Body of pancreas (tissue), 4 donors: ENCODE data around the gene CAPN3. TPM values are rescaled to one million over a fixed set of nuclear protein-coding genes. Genes with fewer than 3 reads are reported as not detected.

ENCODE experiments used
- ATAC-seq: fragments of 150-250 bp; one replicate; pipeline ENCODE4 v1.9.1; 2016
- DNase-seq, 4 donors: peaks; one replicate each; pipeline ENCODE4 v3.0.0-alpha.2; 2019
- H3K27ac ChIP-seq, 4 donors: fragments of 200-600 bp; sonication (generic); 1 replicate in 3 of 4; 2 replicates in 1 of 4; pipeline versions ENCODE4 v1.5.1 to v1.6.1; 2016 to 2019; ENCODE audit warnings: mild to moderate bottlenecking in 1 of 4, mixed read lengths in 1 of 4, moderate library complexity in 1 of 4
- H3K27me3 ChIP-seq, 2 donors: fragments of 200-600 bp; sonication (generic); one replicate each; pipeline ENCODE4 v1.6.0; 2016; ENCODE audit warnings: mild to moderate bottlenecking in 1 of 2
- H3K36me3 ChIP-seq, 2 donors: fragments of 200-600 bp; sonication (generic); replicated peaks in 1 of 2; 2 replicates each; pipeline ENCODE4 v1.5.1; 2016; ENCODE audit warnings: low read depth in 2 of 2; ENCODE audit not compliant: insufficient read depth in 1 of 2
- H3K4me1 ChIP-seq: fragments of 200-600 bp; sonication (generic); one replicate; pipeline ENCODE4 v1.6.0; 2016
- H3K4me3 ChIP-seq, 2 donors: fragments of 200-600 bp; sonication (generic); 1 replicate in 1 of 2; 2 replicates in 1 of 2; pipeline ENCODE4 v1.5.1; 2016 to 2019
- H3K9me3 ChIP-seq, 3 donors: fragments of 200-600 bp; sonication (generic); 1 replicate in 2 of 3; 2 replicates in 1 of 3; pipeline ENCODE4 v1.5.1; 2016
- POLR2A ChIP-seq, 3 donors: fragments of 450-650 bp; IDR thresholded peaks; one replicate each; pipeline ENCODE4 v1.6.1; 2016; ENCODE audit warnings: antibody characterized with exemption in 3 of 3, mild to moderate bottlenecking in 2 of 3
- WGBS, 2 donors: methylation state at CpG; one replicate each; pipeline ENCODE4 v1.1.5; 2017; 5-methylcytosine and 5-hydroxymethylcytosine counted together
- intact Hi-C: fragments of 100-400 bp; cut with DNase I; formaldehyde crosslinking; loops from one replicate; pipeline ENCODE4 v1.15.1; 2023
- total RNA-seq, 2 donors: library from RNA; depleted of rRNA; stranded (reverse); fragments of >200 nt; gene quantifications; one replicate each; pipeline ENCODE4 v1.1.0, GENCODE V29; 2016
- TF ChIP-seq, protein P1 (sequence below), 7 experiments: fragments of 450-650 bp in 4 of 7; fragments of 200-600 bp in 3 of 7; sonication (generic) in 3 of 7; IDR thresholded peaks; one replicate each; pipeline ENCODE4 v1.5.1; 2016 to 2019; ENCODE audit warnings: antibody characterized with exemption in 7 of 7

The CAPN3 gene
- total RNA-seq, 2 donors from 2014 or later = 6.3 to 9.6 TPM

DNA sequence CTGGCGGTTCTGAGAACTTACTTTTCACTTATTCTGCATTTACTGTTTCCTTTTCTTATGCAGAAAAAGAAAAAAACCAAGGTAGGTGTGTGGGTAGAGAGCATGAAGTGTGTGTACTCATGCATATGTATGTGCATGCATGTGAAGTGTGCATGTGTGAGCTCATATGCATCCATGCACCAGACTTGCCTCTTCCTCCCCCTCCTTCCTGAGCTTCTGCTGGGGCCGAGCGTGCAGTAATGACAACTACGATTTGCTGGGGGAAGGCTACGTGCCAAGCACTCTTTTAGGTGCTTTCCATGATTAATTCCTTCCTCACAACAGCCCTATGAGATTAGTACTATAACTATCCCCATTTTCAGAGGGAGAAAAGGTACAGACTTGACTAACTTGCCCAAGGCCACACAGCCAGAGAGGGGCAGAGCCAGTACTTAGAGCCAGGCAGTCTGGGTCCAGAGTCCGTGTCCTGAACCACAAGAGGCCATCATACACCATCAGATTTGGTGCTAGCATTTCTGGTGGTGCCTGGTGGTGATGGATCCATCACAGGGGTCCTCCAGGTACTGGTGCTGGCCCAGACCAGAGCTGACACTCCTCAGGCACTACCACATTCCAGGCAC is 46.7 kb downstream of the CAPN3 start:
- no peak overlapping the region for H3K27ac ChIP-seq
- H3K4me3 ChIP-seq = no peak overlapping the region
- TF ChIP-seq POLR2A (IDR thresholded peaks at IDR 0.05) = no peak
- TF ChIP-seq, protein P1, sequence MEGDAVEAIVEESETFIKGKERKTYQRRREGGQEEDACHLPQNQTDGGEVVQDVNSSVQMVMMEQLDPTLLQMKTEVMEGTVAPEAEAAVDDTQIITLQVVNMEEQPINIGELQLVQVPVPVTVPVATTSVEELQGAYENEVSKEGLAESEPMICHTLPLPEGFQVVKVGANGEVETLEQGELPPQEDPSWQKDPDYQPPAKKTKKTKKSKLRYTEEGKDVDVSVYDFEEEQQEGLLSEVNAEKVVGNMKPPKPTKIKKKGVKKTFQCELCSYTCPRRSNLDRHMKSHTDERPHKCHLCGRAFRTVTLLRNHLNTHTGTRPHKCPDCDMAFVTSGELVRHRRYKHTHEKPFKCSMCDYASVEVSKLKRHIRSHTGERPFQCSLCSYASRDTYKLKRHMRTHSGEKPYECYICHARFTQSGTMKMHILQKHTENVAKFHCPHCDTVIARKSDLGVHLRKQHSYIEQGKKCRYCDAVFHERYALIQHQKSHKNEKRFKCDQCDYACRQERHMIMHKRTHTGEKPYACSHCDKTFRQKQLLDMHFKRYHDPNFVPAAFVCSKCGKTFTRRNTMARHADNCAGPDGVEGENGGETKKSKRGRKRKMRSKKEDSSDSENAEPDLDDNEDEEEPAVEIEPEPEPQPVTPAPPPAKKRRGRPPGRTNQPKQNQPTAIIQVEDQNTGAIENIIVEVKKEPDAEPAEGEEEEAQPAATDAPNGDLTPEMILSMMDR (IDR thresholded peaks at IDR 0.05) = no peak
- H3K36me3 ChIP-seq = no peaks in the 10 kb centered on the region
- DNase-seq = peak in 1 of 4 donors; percentile 15
- intact Hi-C loops = no loop called here
- H3K9me3 ChIP-seq = no peaks in the 10 kb centered on the region
- 46 to 57% methylated on average over 5 to 6 of the region's 6 CpGs for WGBS, 2 donors
- no peak for ATAC-seq
- H3K27me3 ChIP-seq = no peaks in the 10 kb centered on the region
- H3K4me1 ChIP-seq = no peaks in the 10 kb centered on the region

DNA sequence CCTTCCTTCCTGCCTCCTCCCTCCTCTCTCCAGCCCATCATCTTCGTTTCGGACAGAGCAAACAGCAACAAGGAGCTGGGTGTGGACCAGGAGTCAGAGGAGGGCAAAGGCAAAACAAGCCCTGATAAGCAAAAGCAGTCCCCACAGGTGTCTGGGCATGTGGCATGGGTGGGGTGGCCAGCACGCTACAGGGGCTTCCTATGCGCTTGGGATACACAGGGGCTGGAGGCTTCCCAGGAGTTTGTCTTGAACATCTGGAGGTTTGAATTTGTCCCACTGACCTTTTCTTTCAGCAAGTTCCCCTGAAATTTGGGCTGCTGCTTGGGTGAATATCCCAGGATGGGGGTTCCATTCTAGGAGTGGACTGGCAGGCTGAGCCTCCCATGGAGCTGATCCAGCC is 48.9 kb downstream of the CAPN3 start:
- ATAC-seq = no peak
- Histone ChIP-seq H3K4me3 (no peak overlapping the region), H3K27me3 (no peaks in the 10 kb centered on the region), H3K9me3 (no peaks in the 10 kb centered on the region), H3K36me3 (no peaks in the 10 kb centered on the region), H3K27ac (no peak overlapping the region), H3K4me1 (no peaks in the 10 kb centered on the region)
- intact Hi-C loops = no loop called here
- TF ChIP-seq, protein P1 (IDR thresholded peaks at IDR 0.05) = no peak
- no peak for TF ChIP-seq POLR2A (IDR thresholded peaks at IDR 0.05)
- no peak for DNase-seq
- 86 to 89% methylated on average over 4 of the region's 4 CpGs for WGBS, 2 donors

DNA sequence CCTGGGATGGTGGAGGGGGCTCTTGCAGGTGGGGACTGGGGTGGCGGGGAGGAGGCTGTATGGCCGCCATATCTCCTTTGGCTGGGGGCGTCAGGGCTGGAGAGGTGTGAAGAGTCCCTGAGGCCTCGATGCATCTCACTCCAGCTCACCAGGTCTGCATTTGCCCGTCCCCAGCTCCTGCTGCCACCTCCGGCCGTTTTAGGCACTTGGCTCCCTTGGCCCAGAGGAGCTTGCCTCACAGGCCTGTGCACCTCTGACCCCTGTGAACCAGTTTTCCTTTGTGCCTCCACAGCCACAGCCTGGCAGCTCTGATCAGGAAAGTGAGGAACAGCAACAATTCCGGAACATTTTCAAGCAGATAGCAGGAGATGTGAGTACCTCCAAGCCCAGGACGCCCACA is 49.7 kb downstream of the CAPN3 start:
- no peaks in the 10 kb centered on the region for H3K4me1 ChIP-seq
- 69 to 77% methylated on average over 7 of the region's 9 CpGs for WGBS, 2 donors
- H3K4me3 ChIP-seq = no peak overlapping the region
- no peaks in the 10 kb centered on the region for H3K27me3 ChIP-seq
- intact Hi-C loops = no loop called here
- no peak for DNase-seq
- ATAC-seq = no peak
- TF ChIP-seq, protein P1 (IDR thresholded peaks at IDR 0.05) = no peak
- TF ChIP-seq POLR2A (IDR thresholded peaks at IDR 0.05) = no peak
- H3K9me3 ChIP-seq = no peaks in the 10 kb centered on the region
- H3K27ac ChIP-seq = no peak overlapping the region
- no peaks in the 10 kb centered on the region for H3K36me3 ChIP-seq

DNA sequence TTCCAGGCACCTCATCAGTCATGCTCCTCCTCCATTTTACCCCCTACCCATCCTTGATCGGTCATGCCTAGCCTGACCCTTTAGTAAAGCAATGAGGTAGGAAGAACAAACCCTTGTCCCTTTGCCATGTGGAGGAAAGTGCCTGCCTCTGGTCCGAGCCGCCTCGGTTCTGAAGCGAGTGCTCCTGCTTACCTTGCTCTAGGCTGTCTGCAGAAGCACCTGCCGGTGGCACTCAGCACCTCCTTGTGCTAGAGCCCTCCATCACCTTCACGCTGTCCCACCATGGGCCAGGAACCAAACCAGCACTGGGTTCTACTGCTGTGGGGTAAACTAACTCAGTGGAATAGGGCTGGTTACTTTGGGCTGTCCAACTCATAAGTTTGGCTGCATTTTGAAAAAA is 52.6 kb downstream of the CAPN3 start:
- Histone ChIP-seq H3K4me1 (no peaks in the 10 kb centered on the region), H3K4me3 (no peak overlapping the region), H3K27ac (no peak overlapping the region), H3K9me3 (no peaks in the 10 kb centered on the region), H3K36me3 (peaks cover 0 to 4% of the 10 kb centered on the region in 2 donors), H3K27me3 (no peaks in the 10 kb centered on the region)
- DNase-seq (no peak), ATAC-seq (no peak)
- 92 to 96% methylated on average over 6 to 7 of the region's 7 CpGs for WGBS, 2 donors
- intact Hi-C loops = no loop called here
- TF ChIP-seq, protein P1 (IDR thresholded peaks at IDR 0.05) = no peak
- no peak for TF ChIP-seq POLR2A (IDR thresholded peaks at IDR 0.05)

DNA sequence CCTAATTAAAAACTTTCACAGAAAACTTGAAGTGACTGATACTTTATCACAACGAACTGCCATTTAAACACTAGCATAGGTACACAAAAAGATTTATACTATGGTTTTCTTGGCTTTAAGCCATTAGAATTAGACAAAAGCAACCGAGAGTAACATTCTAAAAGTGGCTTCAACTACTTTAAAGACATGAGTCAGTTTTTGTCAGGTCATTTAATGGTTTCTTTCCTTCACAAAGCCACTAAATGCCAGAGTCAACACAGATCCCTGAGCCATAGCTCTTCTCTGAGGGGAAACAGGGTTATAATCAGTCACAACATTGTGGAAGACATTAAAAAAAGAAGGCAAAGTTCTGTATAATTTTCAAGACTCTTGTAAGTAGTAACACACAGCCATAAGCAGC is 54.6 kb downstream of the CAPN3 start:
- H3K9me3 ChIP-seq = no peaks in the 10 kb centered on the region
- ATAC-seq = no peak
- H3K27ac ChIP-seq = no peak overlapping the region
- H3K4me1 ChIP-seq = no peaks in the 10 kb centered on the region
- H3K36me3 ChIP-seq = peaks cover 0 to 6% of the 10 kb centered on the region in 2 donors
- no peak for DNase-seq
- 19 to 25% methylated on average over 2 of the region's 2 CpGs for WGBS, 2 donors
- intact Hi-C loops = no loop called here
- H3K27me3 ChIP-seq = no peaks in the 10 kb centered on the region
- no peak overlapping the region for H3K4me3 ChIP-seq
- TF ChIP-seq, protein P1 (IDR thresholded peaks at IDR 0.05) = no peak
